Measurements from ENCODE around the gene ATXN3.

Gene ATXN3

DNA sequence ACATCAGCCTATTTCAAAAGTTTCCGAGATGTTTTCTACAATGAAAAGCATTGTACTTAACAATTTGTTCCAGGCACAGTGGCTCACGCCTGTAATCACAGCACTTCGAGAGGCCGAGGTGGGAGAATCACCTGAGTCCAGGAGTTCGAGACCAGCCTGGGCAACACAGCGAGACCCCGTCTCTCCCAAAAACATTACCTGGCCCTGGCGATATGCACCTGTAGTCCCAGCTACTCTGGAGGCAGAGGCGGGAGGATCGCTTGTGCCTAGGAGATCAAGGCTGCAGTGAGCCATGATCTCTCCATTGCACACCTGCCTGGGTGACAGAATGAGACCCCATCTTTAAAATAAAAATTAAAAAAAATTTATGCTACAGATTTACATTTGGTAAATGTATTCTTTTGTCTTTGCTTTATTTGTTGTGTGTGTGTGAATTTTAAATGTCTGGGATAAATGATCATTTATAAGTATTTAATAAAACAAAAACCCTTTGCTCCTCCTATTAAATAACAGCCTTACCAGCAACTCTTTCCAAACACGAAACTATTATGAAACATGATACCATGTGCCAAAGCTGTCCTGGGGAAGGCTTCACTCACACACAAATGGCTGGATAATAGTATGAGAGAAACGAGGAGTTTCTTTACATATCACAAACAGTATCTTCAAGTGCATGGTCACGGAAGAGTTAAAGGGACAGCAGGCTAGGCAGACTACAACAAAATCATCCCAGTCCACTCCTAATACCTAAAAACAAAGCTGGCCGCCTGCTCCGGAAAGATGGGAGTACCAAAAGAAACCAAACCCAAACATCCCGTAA is 1.1 kb downstream of the ATXN3 start:
- H4K20me1 ChIP-seq (ENCODE audit: insufficient read depth, low read length): no peaks in the 10 kb centered on the region; the same call in 1 of the 2 replicates
- H2AFZ ChIP-seq (ENCODE audit: low read depth, low read length): peak overlapping the region; percentile 67; the same call in 1 of the 2 replicates
- no peaks in the 10 kb centered on the region for H3K36me3 ChIP-seq (replicated peaks; ENCODE audit: low read depth, low read length)
- H3K27ac ChIP-seq (ENCODE audit: low read length): peak overlapping the region; percentile 54
- H3K4me1 ChIP-seq (ENCODE audit: low read length): peaks cover 23% of the 10 kb centered on the region
- H3K4me3 ChIP-seq (ENCODE audit: low read length): peak overlapping the region; percentile 91
- peaks cover 41% of the 10 kb centered on the region for H3K79me2 ChIP-seq (ENCODE audit: low read length)
- no peaks in the 10 kb centered on the region for H3K27me3 ChIP-seq (ENCODE audit: low read depth, low read length)
- H3K9ac ChIP-seq (ENCODE audit: low read length): peak overlapping the region; percentile 80
- H3K9me3 ChIP-seq (ENCODE audit: insufficient read depth, low read length): no peaks in the 10 kb centered on the region
- H3K4me2 ChIP-seq (ENCODE audit: low read length): peak overlapping the region; percentile 87
- TF ChIP-seq, protein P1, sequence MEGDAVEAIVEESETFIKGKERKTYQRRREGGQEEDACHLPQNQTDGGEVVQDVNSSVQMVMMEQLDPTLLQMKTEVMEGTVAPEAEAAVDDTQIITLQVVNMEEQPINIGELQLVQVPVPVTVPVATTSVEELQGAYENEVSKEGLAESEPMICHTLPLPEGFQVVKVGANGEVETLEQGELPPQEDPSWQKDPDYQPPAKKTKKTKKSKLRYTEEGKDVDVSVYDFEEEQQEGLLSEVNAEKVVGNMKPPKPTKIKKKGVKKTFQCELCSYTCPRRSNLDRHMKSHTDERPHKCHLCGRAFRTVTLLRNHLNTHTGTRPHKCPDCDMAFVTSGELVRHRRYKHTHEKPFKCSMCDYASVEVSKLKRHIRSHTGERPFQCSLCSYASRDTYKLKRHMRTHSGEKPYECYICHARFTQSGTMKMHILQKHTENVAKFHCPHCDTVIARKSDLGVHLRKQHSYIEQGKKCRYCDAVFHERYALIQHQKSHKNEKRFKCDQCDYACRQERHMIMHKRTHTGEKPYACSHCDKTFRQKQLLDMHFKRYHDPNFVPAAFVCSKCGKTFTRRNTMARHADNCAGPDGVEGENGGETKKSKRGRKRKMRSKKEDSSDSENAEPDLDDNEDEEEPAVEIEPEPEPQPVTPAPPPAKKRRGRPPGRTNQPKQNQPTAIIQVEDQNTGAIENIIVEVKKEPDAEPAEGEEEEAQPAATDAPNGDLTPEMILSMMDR (IDR thresholded peaks at IDR 0.05; ENCODE audit: low read depth, low read length): no peak
- TF ChIP-seq EZH2phosphoT487 (IDR thresholded peaks at IDR 0.05; ENCODE audit: low read depth): no peak

DNA sequence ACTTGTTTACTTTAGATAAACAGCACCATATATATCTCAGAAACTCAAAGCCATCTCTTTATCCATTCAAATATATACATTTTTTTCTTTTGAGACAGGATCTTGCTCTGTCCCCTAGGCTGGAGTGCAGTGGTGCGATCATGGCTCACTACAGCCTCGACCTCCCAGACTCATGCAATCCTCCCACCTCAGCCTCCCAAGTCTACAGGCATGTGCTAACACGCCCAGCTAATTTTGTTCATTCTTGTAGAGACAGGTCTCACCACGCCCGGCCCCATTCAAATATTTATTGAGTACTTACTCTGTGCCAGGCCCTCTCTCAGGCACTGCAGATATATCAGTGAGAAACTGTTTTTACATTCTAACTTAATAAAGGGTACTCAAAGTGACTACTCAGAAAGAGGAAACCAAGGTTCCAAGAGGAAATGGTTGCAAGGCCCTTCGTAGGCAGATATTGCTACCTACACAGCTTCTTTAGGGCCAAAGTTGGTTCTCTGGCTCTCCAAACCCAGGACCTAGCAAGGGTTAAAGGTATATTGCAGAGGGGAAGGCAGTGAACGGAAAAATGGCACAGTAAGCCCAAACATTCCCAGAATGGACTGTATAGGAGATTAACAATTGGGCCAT is 2.9 kb downstream of the ATXN3 start:
- H3K4me2 ChIP-seq (ENCODE audit: low read length): no peak overlapping the region
- no peaks in the 10 kb centered on the region for H3K36me3 ChIP-seq (replicated peaks; ENCODE audit: low read depth, low read length)
- peaks cover 55% of the 10 kb centered on the region for H3K79me2 ChIP-seq (ENCODE audit: low read length)
- TF ChIP-seq EZH2phosphoT487 (IDR thresholded peaks at IDR 0.05; ENCODE audit: low read depth): no peak
- TF ChIP-seq, protein P1 (IDR thresholded peaks at IDR 0.05; ENCODE audit: low read depth, low read length): no peak
- H3K4me1 ChIP-seq (ENCODE audit: low read length): peaks cover 17% of the 10 kb centered on the region
- no peak overlapping the region for H3K27ac ChIP-seq (ENCODE audit: low read length)
- no peaks in the 10 kb centered on the region; the same call in none of the 2 replicates for H4K20me1 ChIP-seq (ENCODE audit: insufficient read depth, low read length)
- H3K4me3 ChIP-seq (ENCODE audit: low read length): no peak overlapping the region
- no peak overlapping the region for H3K9ac ChIP-seq (ENCODE audit: low read length)
- H3K27me3 ChIP-seq (ENCODE audit: low read depth, low read length): no peaks in the 10 kb centered on the region
- H2AFZ ChIP-seq (ENCODE audit: low read depth, low read length): no peak overlapping the region
- no peaks in the 10 kb centered on the region for H3K9me3 ChIP-seq (ENCODE audit: insufficient read depth, low read length)

DNA sequence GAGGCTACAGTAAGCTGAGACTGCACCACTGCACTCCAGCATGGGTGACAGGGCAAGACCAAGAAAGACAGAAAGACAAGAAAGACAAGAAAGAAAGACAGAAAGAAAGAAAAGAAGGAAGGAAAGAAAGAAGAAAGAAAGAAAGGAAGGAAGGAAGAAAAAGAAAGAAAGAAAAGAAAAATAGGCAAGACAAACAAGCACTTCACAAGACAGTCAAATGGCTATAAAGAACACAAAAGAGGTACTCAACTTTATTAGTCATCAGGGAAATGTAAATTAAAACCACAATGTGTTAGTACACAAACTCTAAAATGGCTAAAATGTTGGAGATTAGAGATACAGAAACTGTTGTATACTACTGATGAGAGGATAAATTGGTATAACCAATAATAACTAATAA is 6.6 kb downstream of the ATXN3 start:
- Histone ChIP-seq H2AFZ (ENCODE audit: low read depth, low read length) (no peak overlapping the region), H3K27ac (ENCODE audit: low read length) (no peak overlapping the region), H3K9ac (ENCODE audit: low read length) (no peak overlapping the region), H3K4me3 (ENCODE audit: low read length) (no peak overlapping the region), H3K27me3 (ENCODE audit: low read depth, low read length) (no peaks in the 10 kb centered on the region), H3K36me3 (replicated peaks; ENCODE audit: low read depth, low read length) (peaks cover 3% of the 10 kb centered on the region), H4K20me1 (ENCODE audit: insufficient read depth, low read length) (no peaks in the 10 kb centered on the region; the same call in none of the 2 replicates), H3K4me2 (ENCODE audit: low read length) (no peak overlapping the region), H3K4me1 (ENCODE audit: low read length) (no peaks in the 10 kb centered on the region), H3K79me2 (ENCODE audit: low read length) (peaks cover 39% of the 10 kb centered on the region), H3K9me3 (ENCODE audit: insufficient read depth, low read length) (no peaks in the 10 kb centered on the region)
- no peak for TF ChIP-seq EZH2phosphoT487 (IDR thresholded peaks at IDR 0.05; ENCODE audit: low read depth)
- TF ChIP-seq, protein P1 (IDR thresholded peaks at IDR 0.05; ENCODE audit: low read depth, low read length): no peak

DNA sequence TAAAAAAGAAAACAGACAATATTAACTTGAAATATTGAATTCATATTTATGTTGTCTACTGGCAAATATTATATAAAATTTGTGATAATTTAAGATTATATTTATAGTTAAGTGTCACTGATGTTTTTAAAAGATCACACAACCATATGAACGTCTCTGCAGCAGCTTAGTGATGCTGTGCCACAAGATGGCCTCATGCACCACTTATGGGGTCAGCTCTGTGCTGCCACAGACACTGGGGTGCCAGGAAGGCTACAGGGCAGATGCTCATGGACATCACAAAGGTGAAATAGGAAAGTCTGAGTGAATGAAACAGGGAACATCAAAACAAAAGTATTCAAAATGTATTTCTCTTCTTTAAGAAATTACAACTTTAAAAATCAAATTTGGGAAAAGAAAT is 13.1 kb downstream of the ATXN3 start:
- Histone ChIP-seq H3K4me2 (ENCODE audit: low read length) (no peak overlapping the region), H3K27me3 (ENCODE audit: low read depth, low read length) (no peaks in the 10 kb centered on the region), H4K20me1 (ENCODE audit: insufficient read depth, low read length) (no peaks in the 10 kb centered on the region), H3K79me2 (ENCODE audit: low read length) (no peaks in the 10 kb centered on the region), H3K4me1 (ENCODE audit: low read length) (no peaks in the 10 kb centered on the region), H3K4me3 (ENCODE audit: low read length) (no peak overlapping the region), H3K27ac (ENCODE audit: low read length) (no peak overlapping the region), H2AFZ (ENCODE audit: low read depth, low read length) (no peak overlapping the region), H3K9me3 (ENCODE audit: insufficient read depth, low read length) (no peaks in the 10 kb centered on the region), H3K36me3 (replicated peaks; ENCODE audit: low read depth, low read length) (peaks cover 3% of the 10 kb centered on the region), H3K9ac (ENCODE audit: low read length) (no peak overlapping the region)
- TF ChIP-seq, protein P1 (IDR thresholded peaks at IDR 0.05; ENCODE audit: low read depth, low read length): peak; percentile 40
- no peak for TF ChIP-seq EZH2phosphoT487 (IDR thresholded peaks at IDR 0.05; ENCODE audit: low read depth)
